ENCODE results near the gene GATAD2B. TPM values are rescaled to one million over a fixed set of nuclear protein-coding genes. Genes with fewer than 3 reads are reported as not detected.
"Not testable (repeated sequence)": the region's sequence is repeated elsewhere in the genome, so short reads cannot be mapped to it uniquely, and the experiment has no call there.

Gene GATAD2B
- total and polyA plus RNA-seq, 4 donors = 16.3 to 35.3 (median 26.7) TPM

DNA sequence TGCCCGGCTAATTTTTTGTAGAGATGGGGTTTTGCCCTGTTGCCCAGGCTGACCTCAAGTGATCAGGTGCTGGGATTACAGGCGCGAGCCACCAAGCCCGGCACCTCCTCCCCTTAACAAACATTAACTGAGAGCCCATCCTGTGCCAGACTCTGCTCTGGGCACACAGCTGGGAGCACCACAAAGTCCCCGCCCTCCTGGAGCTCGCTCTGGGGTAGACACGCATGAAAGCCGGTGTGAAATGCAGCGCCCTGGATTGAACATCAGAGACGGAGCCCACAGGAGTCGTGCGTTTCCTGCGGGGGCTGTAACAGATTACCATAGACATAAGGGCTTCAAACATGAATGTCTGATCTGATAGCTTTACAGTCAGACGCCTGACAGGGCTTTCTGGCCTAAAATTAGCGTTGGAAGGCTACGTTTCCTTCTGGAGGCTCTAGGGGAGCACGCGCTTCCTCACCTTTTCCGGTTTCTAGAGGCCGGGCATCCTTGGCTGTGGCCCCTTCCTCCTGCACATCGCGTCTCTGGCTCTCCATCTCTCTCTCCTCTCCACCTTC lies 133.2 kb downstream of the GATAD2B start:
- DNase-seq (ENCODE audit: low read depth in 4 of 6, low spot score in 6 of 6) = no peak
- peaks cover 29% of the 10 kb centered on the region for H3K4me1 ChIP-seq (ENCODE audit: control insufficient read depth, insufficient read depth, low read length)
- no peaks in the 10 kb centered on the region for H3K27me3 ChIP-seq (ENCODE audit: control insufficient read depth, insufficient read depth, low read length)
- peak overlapping the region; percentile 93 for H3K27ac ChIP-seq (ENCODE audit: low read depth, low read length)
- H3K4me3 ChIP-seq (ENCODE audit: low read depth, low read length) = no peak overlapping the region
- no peaks in the 10 kb centered on the region for H3K9me3 ChIP-seq (ENCODE audit: control insufficient read depth, insufficient read depth, low read length)
- 65% methylated on average over 22 of the region's 22 CpGs for WGBS (ENCODE audit: insufficient coverage)
- peaks cover 3% of the 10 kb centered on the region for H3K36me3 ChIP-seq (ENCODE audit: control insufficient read depth, insufficient read depth, low read length)

DNA sequence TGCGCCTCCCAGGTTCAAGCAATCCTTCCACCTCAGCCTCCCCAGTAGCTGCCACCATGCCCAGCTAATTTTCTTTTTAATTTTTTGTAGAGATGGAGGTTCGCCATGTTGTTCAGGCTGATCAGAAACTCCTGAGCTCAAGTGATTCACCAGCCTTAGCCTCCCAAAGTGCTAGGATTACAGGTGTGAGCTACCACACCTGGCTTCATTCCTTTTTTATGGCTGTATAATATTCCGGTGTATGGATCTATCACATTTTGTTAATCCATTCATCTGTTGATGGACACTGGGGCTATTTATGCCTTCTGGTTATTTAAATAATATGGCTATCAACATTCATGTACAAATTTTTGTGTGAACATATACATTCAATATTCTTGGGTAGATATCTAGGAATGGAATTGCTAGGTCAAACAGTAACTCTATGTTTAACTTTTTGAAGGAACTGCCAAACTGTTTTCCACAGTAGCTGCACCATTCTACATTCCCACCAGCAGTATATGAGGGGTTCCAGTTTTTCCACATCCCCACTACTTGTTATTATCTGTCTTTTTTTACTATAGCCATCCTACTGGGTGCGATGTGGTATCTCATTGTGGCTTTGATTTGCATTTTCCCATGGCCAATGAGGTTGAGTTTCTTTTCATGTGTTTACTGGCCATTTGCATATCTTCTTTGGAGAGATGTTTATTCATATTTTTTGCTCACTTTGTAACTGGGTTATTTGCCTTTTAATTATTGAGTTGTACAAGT lies 136.6 kb downstream of the GATAD2B start:
- Histone ChIP-seq H3K4me3 (ENCODE audit: low read depth, low read length) (no peak overlapping the region), H3K36me3 (ENCODE audit: control insufficient read depth, insufficient read depth, low read length) (no peaks in the 10 kb centered on the region), H3K4me1 (ENCODE audit: control insufficient read depth, insufficient read depth, low read length) (peaks cover 22% of the 10 kb centered on the region), H3K27ac (ENCODE audit: low read depth, low read length) (no peak overlapping the region), H3K9me3 (ENCODE audit: control insufficient read depth, insufficient read depth, low read length) (no peaks in the 10 kb centered on the region), H3K27me3 (ENCODE audit: control insufficient read depth, insufficient read depth, low read length) (no peaks in the 10 kb centered on the region)
- 100% methylated on average over 1 of the region's 4 CpGs for WGBS (ENCODE audit: insufficient coverage)
- no peak for DNase-seq (ENCODE audit: low read depth in 4 of 6, low spot score in 6 of 6)

DNA sequence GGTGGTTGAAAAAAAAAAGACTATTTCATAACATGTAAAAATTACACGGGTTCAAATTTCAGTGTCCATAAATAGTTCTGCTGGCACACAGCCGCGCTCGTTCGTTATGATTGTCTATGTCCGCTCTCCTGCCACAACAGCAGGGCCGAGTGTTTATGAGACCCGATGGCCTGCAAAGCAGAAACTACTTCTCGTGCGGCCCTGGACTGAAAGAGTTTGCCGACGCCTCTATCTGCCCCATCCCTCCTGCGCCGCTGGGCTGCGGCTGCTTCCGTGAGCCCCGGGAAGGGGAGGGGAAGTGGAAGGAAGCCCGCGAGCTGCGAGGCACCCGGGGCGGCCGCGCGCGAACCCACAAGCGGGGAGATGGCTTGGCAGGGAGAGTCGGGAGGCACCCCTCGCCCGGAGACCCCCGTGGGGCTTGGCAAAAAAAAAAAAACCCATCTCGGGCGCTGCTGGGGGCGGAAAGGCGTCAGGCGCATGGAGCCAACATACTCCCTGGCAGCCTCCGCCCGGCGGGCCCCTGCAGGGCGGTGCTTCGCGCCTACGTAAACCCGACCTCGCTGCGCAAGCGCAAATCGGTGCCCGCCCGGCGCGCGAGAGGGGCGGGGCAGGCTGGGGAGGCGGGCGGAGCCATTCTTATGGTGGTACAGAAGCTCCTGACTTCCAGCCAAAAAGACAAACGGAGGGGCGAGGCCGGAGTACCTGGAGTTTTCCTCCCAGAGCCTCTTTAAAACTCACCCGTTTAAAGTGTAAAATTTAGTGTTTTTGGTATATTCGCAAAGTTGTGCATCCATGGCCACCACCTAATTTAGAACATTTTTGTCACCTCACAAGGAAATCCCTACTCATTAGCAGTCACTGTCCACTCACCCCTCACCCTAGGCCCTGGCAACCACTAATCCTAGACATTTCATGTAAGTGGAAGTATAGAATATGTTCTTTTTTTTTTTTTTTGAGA lies 139.3 kb downstream of the GATAD2B start:
- H3K27me3 ChIP-seq (ENCODE audit: control insufficient read depth, insufficient read depth, low read length) = no peaks in the 10 kb centered on the region
- DNase-seq (ENCODE audit: low read depth in 4 of 6, low spot score in 6 of 6) = peak; percentile 78 to 97 (median 84)
- H3K4me3 ChIP-seq (ENCODE audit: low read depth, low read length) = peak overlapping the region; percentile 87
- under 1% methylated on average over 53 of the region's 61 CpGs for WGBS (ENCODE audit: insufficient coverage)
- H3K4me1 ChIP-seq (ENCODE audit: control insufficient read depth, insufficient read depth, low read length) = peaks cover 5% of the 10 kb centered on the region
- H3K9me3 ChIP-seq (ENCODE audit: control insufficient read depth, insufficient read depth, low read length) = no peaks in the 10 kb centered on the region
- H3K36me3 ChIP-seq (ENCODE audit: control insufficient read depth, insufficient read depth, low read length) = peaks cover 14% of the 10 kb centered on the region
- peak overlapping the region; percentile 97 for H3K27ac ChIP-seq (ENCODE audit: low read depth, low read length)

DNA sequence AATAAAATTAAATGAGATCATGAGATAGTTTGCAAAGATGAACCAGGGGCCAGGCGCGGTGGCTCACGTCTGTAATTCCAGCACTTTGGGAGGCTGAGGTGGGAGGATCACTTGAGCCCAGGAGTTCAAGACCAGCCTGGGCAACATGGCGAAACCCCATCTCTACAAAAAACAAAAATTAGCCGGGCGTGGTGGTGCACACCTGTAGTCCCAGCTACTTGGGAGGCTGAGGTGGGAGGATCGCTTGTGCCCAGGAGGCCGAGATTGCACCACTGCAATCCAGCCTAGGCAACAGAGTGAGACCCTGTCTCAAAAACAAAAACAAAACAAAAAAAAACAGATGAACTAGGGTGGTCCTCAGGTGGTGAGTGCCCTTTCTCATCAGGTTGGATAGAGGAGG lies 140.1 kb downstream of the GATAD2B start:
- Histone ChIP-seq H3K4me1 (ENCODE audit: control insufficient read depth, insufficient read depth, low read length) (peaks cover 11% of the 10 kb centered on the region), H3K36me3 (ENCODE audit: control insufficient read depth, insufficient read depth, low read length) (peaks cover 22% of the 10 kb centered on the region), H3K27ac (ENCODE audit: low read depth, low read length) (peak overlapping the region; percentile 97), H3K4me3 (ENCODE audit: low read depth, low read length) (peak overlapping the region; percentile 87)
- H3K9me3 ChIP-seq (ENCODE audit: control insufficient read depth, insufficient read depth, low read length); DNase-seq (ENCODE audit: low read depth in 4 of 6, low spot score in 6 of 6); H3K27me3 ChIP-seq (ENCODE audit: control insufficient read depth, insufficient read depth, low read length): not testable (repeated sequence)
- 87% methylated on average over 3 of the region's 8 CpGs for WGBS (ENCODE audit: insufficient coverage)

DNA sequence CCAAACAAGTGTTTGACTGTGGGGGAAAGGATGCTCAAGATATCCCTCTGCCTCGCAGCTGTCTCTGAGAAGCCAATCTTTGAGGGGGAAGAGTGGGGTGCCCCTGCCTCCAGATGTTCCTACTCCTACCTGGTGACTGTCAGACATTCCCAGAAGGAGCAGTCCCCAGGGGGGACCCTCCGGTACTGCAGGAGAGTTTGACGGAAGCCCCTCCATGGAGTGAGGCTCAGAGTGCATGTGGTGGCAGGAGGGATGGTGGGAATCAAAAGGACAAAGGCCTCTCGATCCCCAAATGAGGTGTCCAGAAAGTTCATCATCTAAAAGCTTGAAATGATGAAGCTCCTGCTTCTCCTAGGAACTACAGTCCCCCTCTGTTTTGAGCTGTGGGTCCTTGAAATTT lies 142.2 kb downstream of the GATAD2B start:
- peaks cover 23% of the 10 kb centered on the region for H3K36me3 ChIP-seq (ENCODE audit: control insufficient read depth, insufficient read depth, low read length)
- no peaks in the 10 kb centered on the region for H3K27me3 ChIP-seq (ENCODE audit: control insufficient read depth, insufficient read depth, low read length)
- H3K9me3 ChIP-seq (ENCODE audit: control insufficient read depth, insufficient read depth, low read length) = no peaks in the 10 kb centered on the region
- H3K27ac ChIP-seq (ENCODE audit: low read depth, low read length) = no peak overlapping the region
- DNase-seq (ENCODE audit: low read depth in 4 of 6, low spot score in 6 of 6) = no peak
- peaks cover 30% of the 10 kb centered on the region for H3K4me1 ChIP-seq (ENCODE audit: control insufficient read depth, insufficient read depth, low read length)
- no peak overlapping the region for H3K4me3 ChIP-seq (ENCODE audit: low read depth, low read length)
- 76% methylated on average over 3 of the region's 4 CpGs for WGBS (ENCODE audit: insufficient coverage)

DNA sequence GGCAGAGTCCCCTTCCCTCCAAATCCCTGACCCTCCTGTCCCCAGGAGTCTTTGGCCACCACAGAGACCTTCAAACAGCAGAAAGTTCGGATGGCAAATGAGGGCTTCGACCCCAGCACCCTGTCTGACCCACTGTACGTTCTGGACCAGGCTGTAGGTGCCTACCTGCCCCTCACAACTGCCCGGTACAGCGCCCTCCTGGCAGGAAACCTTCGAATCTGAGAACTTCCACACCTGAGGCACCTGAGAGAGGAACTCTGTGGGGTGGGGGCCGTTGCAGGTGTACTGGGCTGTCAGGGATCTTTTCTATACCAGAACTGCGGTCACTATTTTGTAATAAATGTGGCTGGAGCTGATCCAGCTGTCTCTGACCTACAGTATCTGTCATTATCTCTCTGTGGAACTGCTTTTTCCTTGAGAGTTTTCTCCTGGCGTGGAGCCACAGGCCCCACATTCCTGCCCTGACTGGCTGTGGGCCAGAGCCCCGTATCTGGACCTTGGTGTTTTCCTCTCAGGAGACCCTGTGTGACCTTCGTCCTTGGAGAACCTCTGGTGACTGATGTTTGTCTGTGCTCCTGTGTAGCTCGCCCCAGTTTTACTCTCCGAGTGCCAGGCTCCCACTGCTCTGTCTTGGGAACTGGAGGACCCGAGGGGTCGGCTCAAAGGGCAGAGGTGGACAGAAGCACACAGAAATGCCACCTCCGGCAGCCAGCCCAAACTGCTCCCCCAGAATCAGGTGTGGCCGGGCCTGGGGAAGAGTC lies 142.8 kb downstream of the GATAD2B start:
- no peak overlapping the region for H3K4me3 ChIP-seq (ENCODE audit: low read depth, low read length)

DNA sequence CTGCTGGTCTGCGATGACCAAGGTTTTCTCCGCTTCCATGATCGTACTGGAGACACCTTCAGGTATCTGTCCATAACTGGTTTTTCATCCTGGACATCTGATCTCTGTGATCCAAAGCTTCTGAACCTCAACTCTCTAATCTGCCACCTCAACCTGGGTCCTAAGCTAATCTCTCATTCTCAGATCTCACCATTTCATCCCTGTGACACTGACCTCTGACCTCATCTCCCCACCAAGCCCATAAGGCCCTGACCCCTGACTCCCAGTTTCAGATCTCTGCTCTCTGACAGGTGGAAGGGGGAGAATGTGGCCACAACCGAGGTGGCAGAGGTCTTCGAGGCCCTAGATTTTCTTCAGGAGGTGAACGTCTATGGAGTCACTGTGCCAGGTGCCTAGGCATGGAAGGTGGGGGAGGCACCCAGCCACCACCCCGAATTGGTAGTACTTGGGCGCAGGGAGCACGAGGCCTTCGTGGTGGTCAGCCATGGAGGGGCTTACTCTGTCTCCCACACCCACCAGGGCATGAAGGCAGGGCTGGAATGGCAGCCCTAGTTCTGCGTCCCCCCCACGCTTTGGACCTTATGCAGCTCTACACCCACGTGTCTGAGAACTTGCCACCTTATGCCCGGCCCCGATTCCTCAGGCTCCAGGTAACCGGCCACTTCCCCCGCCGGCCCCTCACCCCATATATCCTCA lies 143.8 kb downstream of the GATAD2B start:
- Histone ChIP-seq H3K27ac (ENCODE audit: low read depth, low read length) (no peak overlapping the region), H3K4me1 (ENCODE audit: control insufficient read depth, insufficient read depth, low read length) (peaks cover 44% of the 10 kb centered on the region), H3K9me3 (ENCODE audit: control insufficient read depth, insufficient read depth, low read length) (no peaks in the 10 kb centered on the region), H3K27me3 (ENCODE audit: control insufficient read depth, insufficient read depth, low read length) (no peaks in the 10 kb centered on the region), H3K4me3 (ENCODE audit: low read depth, low read length) (no peak overlapping the region), H3K36me3 (ENCODE audit: control insufficient read depth, insufficient read depth, low read length) (peaks cover 23% of the 10 kb centered on the region)
- 91% methylated on average over 16 of the region's 18 CpGs for WGBS (ENCODE audit: insufficient coverage)
- no peak for DNase-seq (ENCODE audit: low read depth in 4 of 6, low spot score in 6 of 6)

More for the DNA sequence above, 142.8 kb downstream of the GATAD2B start:
- Histone ChIP-seq H3K9me3 (ENCODE audit: control insufficient read depth, insufficient read depth, low read length) (no peaks in the 10 kb centered on the region), H3K4me1 (ENCODE audit: control insufficient read depth, insufficient read depth, low read length) (peaks cover 35% of the 10 kb centered on the region), H3K27ac (ENCODE audit: low read depth, low read length) (no peak overlapping the region), H3K27me3 (ENCODE audit: control insufficient read depth, insufficient read depth, low read length) (no peaks in the 10 kb centered on the region), H3K36me3 (ENCODE audit: control insufficient read depth, insufficient read depth, low read length) (peaks cover 23% of the 10 kb centered on the region)
- 76% methylated on average over 13 of the region's 17 CpGs for WGBS (ENCODE audit: insufficient coverage)
- no peak for DNase-seq (ENCODE audit: low read depth in 4 of 6, low spot score in 6 of 6)

DNA sequence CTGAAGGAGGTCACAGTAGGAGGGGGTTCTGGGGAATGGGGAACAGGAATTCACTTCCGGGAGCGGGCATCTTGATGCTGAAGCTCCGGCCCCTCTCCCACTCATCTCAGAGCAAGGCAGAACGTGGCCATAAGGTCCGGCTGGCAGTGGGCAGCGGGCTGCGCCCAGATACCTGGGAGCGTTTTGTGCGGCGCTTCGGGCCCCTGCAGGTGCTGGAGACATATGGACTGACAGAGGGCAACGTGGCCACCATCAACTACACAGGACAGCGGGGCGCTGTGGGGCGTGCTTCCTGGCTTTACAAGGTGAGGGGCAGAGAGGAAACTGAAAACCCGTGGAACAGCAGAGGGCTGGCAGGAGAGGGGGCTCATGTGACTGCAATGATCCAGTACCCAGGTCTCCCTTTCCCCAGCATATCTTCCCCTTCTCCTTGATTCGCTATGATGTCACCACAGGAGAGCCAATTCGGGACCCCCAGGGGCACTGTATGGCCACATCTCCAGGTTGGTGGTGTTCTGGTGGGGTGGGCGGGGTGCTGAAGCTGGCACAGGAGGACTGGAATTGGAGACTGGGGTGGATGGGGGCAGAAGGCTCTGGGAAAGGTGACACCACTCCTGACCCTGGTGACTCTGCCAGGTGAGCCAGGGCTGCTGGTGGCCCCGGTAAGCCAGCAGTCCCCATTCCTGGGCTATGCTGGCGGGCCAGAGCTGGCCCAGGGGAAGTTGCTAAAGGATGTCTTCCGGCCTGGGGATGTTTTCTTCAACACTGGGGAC lies 144.5 kb downstream of the GATAD2B start:
- DNase-seq (ENCODE audit: low read depth in 4 of 6, low spot score in 6 of 6) = no peak
- WGBS (ENCODE audit: insufficient coverage) = 93% methylated on average over 16 of the region's 22 CpGs
- Histone ChIP-seq H3K27me3 (ENCODE audit: control insufficient read depth, insufficient read depth, low read length) (no peaks in the 10 kb centered on the region), H3K4me1 (ENCODE audit: control insufficient read depth, insufficient read depth, low read length) (peaks cover 44% of the 10 kb centered on the region), H3K27ac (ENCODE audit: low read depth, low read length) (no peak overlapping the region), H3K4me3 (ENCODE audit: low read depth, low read length) (no peak overlapping the region), H3K36me3 (ENCODE audit: control insufficient read depth, insufficient read depth, low read length) (peaks cover 28% of the 10 kb centered on the region), H3K9me3 (ENCODE audit: control insufficient read depth, insufficient read depth, low read length) (no peaks in the 10 kb centered on the region)
